RWPE1 (cell line): ENCODE measurements around the gene CTXND1.

Experiments used
- CTCF ChIA-PET: fragments of 350-600 bp; sonication (Branson Sonifier 250); formaldehyde crosslinking; extraction: SDS; loops from one replicate; lab custom pipeline; 2021; lab: Yijun Ruan, JAX
- POLR2A ChIA-PET: fragments of 400-600 bp; formaldehyde crosslinking; extraction: SDS; loops from one replicate; lab custom pipeline; 2020; ENCODE audit warnings: antibody characterized with exemption; ENCODE audit not compliant: low non-redundant PET; lab: Yijun Ruan, JAX
- DNase-seq: peaks from one replicate; pipeline ENCODE4 v3.0.0; 2012; ENCODE audit warnings: low spot score
- H3K27ac ChIP-seq: fragments of 450-650 bp; 2 replicates; pipeline ENCODE4 v1.5.1; 2017
- CTCF ChIP-seq: fragments of 450-650 bp; conservative IDR thresholded peaks from 2 replicates; pipeline ENCODE4 v1.5.1; 2017; ENCODE audit warnings: low read depth, mild to moderate bottlenecking

CTXND1 gene

GRCh38 chr15:80172401-80172800 is 79.6 kb downstream of the CTXND1 start:
- H3K27ac ChIP-seq = peak overlapping the region; percentile 71; the same call in 1 of the 2 replicates
- CTCF ChIA-PET = interaction anchor here (0.5 to 1.5 kb wide), 7 partner anchors 15 to 792 kb away, joined by 3 to 8 read pairs (median 4); partner anchors contain the start of gene MTHFS
- DNase-seq = no peak
- TF ChIP-seq CTCF = no peak
- POLR2A ChIA-PET = no interaction called here

DNA sequence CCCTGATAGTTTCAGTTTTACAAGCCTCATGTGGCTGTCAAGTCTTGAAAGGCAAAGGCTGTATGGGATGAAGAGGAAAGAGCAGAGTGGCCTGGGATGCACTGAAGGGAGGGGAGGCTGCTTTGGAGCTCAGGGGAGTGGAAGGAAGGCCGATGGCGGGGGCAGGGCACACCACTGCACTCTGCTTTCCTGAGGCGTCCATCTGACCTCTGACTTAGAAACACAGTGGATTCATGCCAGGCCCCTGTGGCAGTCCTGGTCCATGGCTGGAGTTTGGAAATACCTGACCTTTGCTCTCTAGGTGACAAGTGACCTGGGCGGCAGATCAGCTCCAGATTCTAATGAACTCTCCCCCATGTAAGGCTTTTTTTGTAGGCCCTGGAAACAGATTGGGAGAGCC is 80.2 kb downstream of the CTXND1 start:
- POLR2A ChIA-PET = no interaction called here
- H3K27ac ChIP-seq = no peak overlapping the region
- CTCF ChIA-PET = interaction anchor here (0.6 kb wide), 1 partner anchor 138 kb away, joined by 4 read pairs; no protein-coding TSS in a partner anchor
- TF ChIP-seq CTCF = no peak
- no peak for DNase-seq

DNA sequence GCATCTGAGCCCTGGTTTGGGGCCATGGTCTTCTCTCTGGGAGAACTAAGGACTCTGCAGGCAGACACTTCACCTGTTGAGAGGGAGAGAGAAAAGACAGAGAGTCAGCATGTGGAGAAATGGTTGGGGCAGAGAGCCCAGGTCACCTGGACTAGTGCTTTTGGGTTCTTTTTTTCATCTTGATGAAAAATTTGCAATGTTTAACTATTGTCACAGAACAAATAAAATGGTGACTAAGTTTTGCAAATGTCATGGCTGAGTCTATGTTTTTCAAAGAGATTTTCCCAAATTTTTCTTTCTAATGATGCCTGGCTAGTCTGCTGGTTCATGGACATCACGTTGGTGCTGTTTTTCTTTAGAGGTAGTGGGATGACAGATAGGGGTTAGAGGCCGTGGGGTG is 81.4 kb downstream of the CTXND1 start:
- no peak for DNase-seq
- H3K27ac ChIP-seq = no peak overlapping the region
- TF ChIP-seq CTCF = no peak
- ChIA-PET CTCF (interaction anchor here (0.7 kb wide), 1 partner anchor 34 kb away, joined by 3 read pairs; no protein-coding TSS in a partner anchor), POLR2A (no interaction called here)

- CTCF ChIA-PET = interaction anchor here (0.7 kb wide), 1 partner anchor 33 kb away, joined by 3 read pairs; no protein-coding TSS in a partner anchor
- DNase-seq = no peak
- TF ChIP-seq CTCF = no peak
- POLR2A ChIA-PET = no interaction called here
- H3K27ac ChIP-seq = no peak overlapping the region
Measured at GRCh38 chr15:80169768-80170357, 82.2 kb downstream of the CTXND1 start.

GRCh38 chr15:80168421-80168820 is 83.6 kb downstream of the CTXND1 start:
- DNase-seq = no peak
- TF ChIP-seq CTCF = no peak
- POLR2A ChIA-PET = interaction anchor here (0.6 kb wide), 1 partner anchor 27 kb away, joined by 3 read pairs; no protein-coding TSS in a partner anchor
- H3K27ac ChIP-seq = no peak overlapping the region
- CTCF ChIA-PET = interaction anchor here (1.0 kb wide), 1 partner anchor 315 kb away, joined by 3 read pairs; no protein-coding TSS in a partner anchor

DNA sequence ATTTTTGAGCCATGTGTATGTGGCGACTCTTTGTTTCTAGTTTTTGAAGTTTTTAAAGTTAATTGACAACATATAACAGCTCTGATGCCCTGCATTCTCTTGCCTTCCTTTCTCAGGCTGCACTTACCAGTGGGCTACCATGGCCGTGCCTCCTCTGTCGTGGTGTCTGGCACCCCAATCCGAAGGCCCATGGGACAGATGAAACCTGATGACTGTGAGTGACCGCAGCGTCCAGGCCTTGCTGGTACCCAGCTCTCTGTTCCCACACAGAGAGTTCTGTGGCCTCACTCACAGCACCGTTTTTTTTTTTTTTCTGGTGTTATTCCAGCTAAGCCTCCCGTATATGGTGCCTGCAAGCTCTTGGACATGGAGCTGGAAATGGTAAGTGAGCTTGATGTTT is 84.1 kb downstream of the CTXND1 start:
- DNase-seq = no peak
- ChIA-PET POLR2A (interaction anchor here (0.6 kb wide), 1 partner anchor 26 kb away, joined by 3 read pairs; no protein-coding TSS in a partner anchor), CTCF (no interaction called here)
- no peak for TF ChIP-seq CTCF
- no peak overlapping the region for H3K27ac ChIP-seq
